HG03571 (cell line): Measurements from ENCODE around the gene STOML1.
A peak's percentile ranks its signal among the peaks of the same experiment; 100 is the strongest.

Experiments
- ATAC-seq: cut with Tn5 transposase; IDR thresholded peaks from one replicate; pipeline ENCODE4 v1.9.1; 2021; ENCODE audit not compliant: unreplicated experiment

The STOML1 gene

GRCh38 chr15:74019734-74020133 is 27.6 kb upstream of the STOML1 start:
- no peak for ATAC-seq

GRCh38 chr15:74013374-74013894 is 21.3 kb upstream of the STOML1 start:
- ATAC-seq: no peak

- no peak for ATAC-seq
Measured at GRCh38 chr15:74011610-74012009, 19.5 kb upstream of the STOML1 start.

- ATAC-seq: no peak
Measured at GRCh38 chr15:74010929-74011540, 18.9 kb upstream of the STOML1 start.

- no peak for ATAC-seq
Measured at GRCh38 chr15:74008901-74009300, 16.8 kb upstream of the STOML1 start.

- no peak for ATAC-seq
Measured at GRCh38 chr15:74007820-74008371, 15.8 kb upstream of the STOML1 start.

- ATAC-seq: no peak
Measured at GRCh38 chr15:74006774-74007639, 14.9 kb upstream of the STOML1 start.

GRCh38 chr15:73997986-73998385 is 5.9 kb upstream of the STOML1 start:
- ATAC-seq: no peak

GRCh38 chr15:73996939-73997338 is 4.8 kb upstream of the STOML1 start:
- ATAC-seq: no peak

- ATAC-seq: no peak
Measured at GRCh38 chr15:73996267-73996666, 4.2 kb upstream of the STOML1 start.

GRCh38 chr15:73994912-73995622 is 3.0 kb upstream of the STOML1 start:
- ATAC-seq: no peak

- ATAC-seq: peak; percentile 67
Measured at GRCh38 chr15:73994413-73994883, 2.4 kb upstream of the STOML1 start, which contains the start of gene PML. PML (plus strand) TSS chr15:73994716; CDS start chr15:73994813, 97 bp downstream.

- ATAC-seq: no peak
Measured at GRCh38 chr15:73993211-73993994, 1.3 kb upstream of the STOML1 start.

- ATAC-seq: no peak
Measured at GRCh38 chr15:73992594-73992898, 451 bp upstream of the STOML1 start.

- no peak for ATAC-seq
Measured at GRCh38 chr15:73991260-73991659, 835 bp downstream of the STOML1 start.

- no peak for ATAC-seq
Measured at GRCh38 chr15:73990250-73991005, 1.7 kb downstream of the STOML1 start.

GRCh38 chr15:73989001-73989798 is 2.9 kb downstream of the STOML1 start:
- ATAC-seq: no peak

- no peak for ATAC-seq
Measured at GRCh38 chr15:73988445-73988969, 3.6 kb downstream of the STOML1 start.
